ENCODE results near the gene CSNK1G2.

Gene CSNK1G2

DNA sequence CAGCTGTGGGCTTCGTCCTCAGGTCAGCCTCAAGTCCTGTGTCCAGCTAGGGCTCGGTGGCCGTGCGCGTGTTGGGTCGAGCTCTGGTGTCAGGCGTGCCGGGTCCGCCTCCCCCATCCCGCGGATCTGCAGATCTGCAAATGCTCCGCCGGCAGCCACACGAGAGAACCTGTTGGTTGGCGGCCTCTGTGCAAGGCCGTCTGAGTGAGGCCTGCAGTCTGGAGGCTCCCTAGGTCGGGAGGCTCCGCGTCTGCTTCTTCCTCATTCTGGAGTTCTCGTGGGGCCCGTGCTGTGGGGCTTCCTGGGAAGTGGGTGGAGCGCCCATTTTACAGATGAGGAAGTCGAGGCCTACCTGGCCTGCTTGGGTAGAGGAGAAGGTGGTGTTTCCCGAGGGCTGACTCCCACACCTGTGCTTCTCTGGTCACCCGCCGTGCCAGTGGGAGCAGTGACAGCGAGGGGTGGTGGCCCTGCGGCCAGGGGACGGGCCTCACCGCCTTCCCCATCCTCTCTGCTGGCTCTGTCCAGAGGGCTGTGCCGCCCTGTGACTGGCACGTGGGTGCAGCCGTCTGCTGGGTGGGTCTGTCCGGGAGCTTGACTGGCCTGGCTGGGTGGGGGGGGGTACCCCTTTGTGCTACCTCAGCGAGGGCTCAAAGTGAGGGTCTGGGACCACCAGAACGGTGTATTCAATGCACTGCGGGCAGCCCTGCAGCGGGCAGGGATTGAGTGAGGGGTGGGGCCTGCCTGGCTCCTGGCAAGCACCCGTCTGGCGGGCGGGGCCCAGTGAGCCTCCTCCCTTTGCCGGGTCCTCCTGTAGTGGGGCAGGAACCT, 3.3 kb downstream of the CSNK1G2 start:
- DNase-seq (ENCODE audit: low spot score): no peak

DNA sequence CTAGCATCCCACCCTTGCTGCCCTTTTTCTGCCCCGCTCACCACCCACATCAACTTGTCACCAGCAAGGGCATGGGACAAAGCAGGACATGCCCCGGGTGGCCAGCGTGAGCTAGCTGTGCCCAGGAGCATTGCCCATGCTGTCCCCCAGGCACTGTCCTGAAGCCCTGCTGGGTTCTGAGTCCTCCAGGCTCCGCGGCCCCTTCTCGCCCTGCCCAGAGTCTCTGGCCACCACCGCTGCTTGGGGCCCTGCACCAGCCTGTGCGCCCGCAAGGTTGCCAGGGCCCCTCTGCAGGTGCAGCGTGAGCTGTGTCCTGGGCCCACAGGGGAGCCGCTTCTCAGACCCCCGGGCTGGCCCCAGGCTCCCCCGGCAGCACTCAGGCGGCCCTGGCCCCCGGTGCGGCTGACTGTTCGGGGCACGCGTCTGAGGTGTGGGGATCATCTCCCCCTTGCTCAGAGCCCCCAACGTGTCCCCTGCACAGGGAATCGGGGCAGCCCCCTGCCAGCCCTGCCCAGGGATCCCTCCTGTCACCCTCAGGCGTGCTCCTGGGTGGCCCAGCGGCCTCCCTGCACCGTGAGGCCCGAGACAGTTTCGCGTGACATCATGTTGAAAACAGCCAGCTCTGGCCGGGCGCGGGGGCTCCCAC, 4.1 kb downstream of the CSNK1G2 start:
- DNase-seq (ENCODE audit: low spot score): no peak

DNA sequence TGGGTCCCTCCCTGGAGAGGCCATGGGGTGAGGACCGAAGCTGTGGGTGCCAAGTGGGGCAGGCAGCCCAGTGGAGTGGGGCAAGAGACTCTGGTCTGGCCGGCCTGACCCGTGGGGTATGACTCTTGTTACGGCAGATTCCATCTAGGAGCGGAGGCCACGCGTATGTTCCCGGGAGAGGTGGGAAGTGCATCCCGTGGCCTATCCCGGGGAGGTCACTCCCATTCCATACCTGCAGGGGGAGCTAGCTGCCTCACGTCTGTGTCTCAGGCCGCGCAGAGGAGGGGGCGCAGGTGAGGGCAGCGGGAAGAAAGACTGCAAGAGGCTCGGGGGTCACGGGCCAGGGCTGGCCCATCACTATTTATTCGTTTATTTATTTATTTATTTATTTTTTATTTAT, 4.9 kb downstream of the CSNK1G2 start:
- DNase-seq (ENCODE audit: low spot score): peak; percentile 48

- DNase-seq (ENCODE audit: low spot score): no peak
Observed at GRCh38 chr19:1947651-1948209, 6.8 kb downstream of the CSNK1G2 start.

DNA sequence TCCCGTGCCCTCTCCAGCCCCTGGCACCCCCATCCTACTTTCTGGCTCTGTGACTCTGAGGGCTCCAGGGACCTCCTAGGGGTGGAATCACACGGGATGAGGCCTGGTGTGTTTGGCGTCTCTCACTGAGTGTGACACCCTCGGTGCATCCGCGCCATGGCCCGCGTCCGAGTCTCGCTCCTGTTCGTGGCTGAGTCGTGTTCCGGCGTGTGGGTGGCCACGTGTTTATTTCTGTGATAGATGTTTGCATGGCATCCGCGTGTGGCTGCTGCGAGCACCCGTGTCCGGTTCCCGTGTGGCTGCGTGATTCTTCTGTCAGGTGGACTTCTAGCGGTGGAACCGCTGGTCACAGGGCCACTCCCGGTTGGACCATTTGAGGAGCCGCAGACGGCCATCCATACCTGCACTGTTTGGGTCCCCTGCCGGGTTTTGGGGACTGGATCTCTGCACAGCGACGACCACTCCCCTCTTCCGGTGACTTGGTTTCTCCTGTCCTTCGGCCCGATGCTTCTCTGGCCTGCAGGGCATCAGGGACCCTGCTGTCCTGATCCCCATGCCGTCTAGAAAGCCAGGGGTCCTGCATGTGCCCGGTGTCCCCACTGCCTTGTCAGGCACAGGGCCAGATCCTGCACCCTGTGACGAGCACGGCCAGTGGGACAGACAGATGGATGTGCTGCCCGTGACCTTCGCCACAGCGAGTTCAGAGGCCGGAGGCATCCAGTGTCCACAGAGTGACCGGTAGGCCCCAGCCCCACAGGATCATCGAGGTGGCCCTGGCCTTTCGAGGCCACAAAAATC, 8.5 kb downstream of the CSNK1G2 start:
- DNase-seq (ENCODE audit: low spot score): no peak

DNA sequence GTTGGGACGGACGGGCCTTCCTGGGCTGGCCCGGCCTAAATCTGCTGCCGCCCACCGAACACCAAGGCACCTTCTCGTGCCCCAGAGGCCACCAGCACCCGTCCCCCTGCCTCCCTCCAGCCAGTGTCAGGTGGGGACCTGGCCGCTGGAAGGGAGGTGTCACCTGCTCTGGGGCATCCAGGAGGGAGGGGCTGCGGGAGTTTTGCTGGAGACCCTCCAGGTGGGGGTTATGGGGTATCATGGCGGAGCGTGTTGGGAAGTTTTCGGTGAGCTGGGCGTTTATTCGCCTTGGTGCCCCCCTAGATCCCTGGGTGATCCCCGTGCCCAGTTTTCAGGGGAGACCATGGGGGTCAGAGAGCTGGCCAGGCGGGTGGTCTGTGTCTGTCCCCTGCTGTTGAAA, 9.7 kb downstream of the CSNK1G2 start:
- DNase-seq (ENCODE audit: low spot score): no peak

DNA sequence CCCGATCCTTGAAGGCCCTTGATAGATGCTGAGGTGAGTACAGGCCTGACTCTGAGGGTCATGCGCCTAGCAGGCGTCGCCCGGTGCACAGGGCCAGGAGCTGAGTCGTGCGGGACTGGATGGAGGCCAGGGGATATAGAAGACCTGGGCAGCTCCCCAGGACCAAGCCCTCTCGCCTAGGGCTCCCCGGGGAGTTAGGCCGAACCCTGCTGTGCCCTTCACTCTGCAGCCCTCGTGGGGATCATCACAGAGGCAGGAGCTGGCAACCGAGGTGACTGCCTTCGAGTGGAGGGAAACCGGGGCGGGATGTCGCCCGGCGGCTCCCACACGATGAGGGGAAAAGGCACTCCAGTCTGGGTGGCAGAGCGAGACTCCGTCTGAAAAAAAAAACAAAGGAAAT, 11.7 kb downstream of the CSNK1G2 start:
- no peak for DNase-seq (ENCODE audit: low spot score)

DNA sequence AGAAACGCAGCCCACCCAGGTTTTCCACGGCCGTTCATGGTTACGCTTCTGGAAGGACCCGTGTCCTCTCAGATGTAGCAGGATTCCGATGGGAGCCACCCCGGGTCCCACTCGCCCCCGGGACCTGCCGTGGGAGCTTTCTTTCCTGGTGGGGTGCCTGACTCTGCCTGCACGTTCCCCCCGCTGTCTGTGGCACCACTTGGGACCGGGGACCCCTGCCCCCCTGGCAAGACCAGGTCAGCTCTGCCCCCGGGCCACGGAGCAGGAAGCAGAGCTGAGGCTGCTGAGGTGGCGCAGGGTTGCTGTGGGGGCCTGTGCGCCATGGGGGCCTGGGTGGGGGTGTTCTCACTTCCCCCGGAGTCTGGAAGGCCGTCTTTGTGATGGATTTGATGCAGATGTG, 12.1 kb downstream of the CSNK1G2 start:
- DNase-seq (ENCODE audit: low spot score): no peak

GRCh38 chr19:1953441-1954094, 12.6 kb downstream of the CSNK1G2 start:
- no peak for DNase-seq (ENCODE audit: low spot score)

DNA sequence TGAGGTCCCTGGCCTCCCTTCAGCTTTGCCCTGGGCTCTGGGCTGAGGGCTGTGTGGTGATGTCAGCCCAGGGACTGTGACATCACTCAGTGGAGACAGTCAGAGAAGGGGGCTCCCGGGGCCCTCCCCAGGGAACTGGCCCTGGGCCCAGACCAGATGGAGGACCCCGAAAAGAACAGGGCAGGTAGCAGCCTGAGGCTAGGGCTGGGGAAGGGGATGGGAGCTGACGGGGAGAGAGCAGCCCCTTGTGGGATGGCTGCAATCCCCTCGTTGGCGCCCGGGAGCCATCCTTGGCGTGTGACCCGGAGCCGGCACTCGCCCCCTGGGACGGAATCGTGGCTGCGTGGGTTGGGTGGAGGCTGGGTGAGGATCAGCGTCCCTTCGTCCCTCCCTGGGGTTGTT, 13.6 kb downstream of the CSNK1G2 start:
- DNase-seq (ENCODE audit: low spot score): no peak

- DNase-seq (ENCODE audit: low spot score): no peak
Observed at GRCh38 chr19:1955171-1956121, 14.5 kb downstream of the CSNK1G2 start.

DNA sequence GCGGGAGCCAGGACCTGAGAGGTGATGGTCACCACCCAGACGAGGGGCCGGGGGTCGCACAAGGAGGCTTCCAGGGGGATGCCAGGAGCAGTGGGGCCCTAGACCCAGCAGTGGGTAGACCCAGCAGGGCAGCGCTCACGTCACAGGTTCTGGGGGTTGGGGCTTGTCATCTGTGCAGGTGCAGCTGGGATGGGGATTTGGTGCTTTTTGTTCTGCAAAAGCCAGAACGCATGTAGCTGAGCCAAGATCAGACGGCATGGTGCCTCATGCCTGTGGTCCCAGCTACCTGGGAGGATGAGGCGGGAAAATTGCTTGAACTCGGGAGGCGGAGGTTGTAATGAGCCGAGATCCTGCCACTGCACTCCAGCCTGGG, 15.1 kb downstream of the CSNK1G2 start:
- DNase-seq (ENCODE audit: low spot score): no peak

- DNase-seq (ENCODE audit: low spot score): no peak
Observed at GRCh38 chr19:1956868-1957492, 16.0 kb downstream of the CSNK1G2 start.

- no peak for DNase-seq (ENCODE audit: low spot score)
Observed at GRCh38 chr19:1957562-1958248, 16.7 kb downstream of the CSNK1G2 start.

- DNase-seq (ENCODE audit: low spot score): no peak
Observed at GRCh38 chr19:1959928-1960589, 19.1 kb downstream of the CSNK1G2 start.

DNA sequence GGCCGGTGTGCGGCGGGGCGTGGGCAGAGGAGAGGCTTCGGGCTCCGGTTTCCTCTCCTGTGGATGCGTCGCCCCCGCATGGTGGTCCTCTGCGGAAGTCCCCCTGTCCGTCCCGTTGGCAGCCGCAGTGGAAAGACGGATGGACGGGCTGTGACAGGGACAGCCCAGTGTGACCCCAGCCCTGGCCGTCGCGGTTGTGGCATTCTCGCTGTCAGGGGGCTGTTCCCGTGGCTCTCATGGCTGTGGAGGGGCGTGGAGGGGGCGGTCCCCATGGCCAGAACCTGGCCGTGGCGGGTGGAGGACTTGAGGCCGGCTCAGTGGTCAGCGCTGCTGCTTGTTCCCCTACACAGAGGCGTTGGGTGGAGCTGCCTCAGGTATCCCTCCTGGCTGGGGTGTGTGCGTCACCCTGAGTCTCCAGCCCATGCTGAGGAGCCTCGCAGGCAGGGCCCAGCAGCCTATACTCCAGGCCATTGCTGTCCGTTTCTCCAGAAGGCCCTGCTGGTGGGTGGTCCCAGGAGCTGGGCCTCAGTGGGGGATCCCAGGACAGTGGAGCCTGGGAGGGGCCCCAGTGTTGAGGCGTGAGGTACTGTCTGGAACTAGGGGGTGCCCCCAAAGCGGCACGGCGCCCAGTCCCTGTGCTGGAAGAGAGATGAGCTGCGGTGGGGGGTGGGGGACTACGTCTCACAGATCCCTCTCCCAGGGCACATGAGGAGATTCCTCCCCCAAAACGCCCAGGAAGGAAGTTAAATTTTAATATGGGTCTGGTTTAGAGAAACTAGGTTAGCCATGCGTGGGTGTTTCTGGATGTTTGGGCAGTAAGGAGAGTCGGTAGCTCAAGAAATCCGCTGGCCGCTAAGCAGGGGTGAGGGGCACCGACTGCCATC, 20.3 kb downstream of the CSNK1G2 start:
- DNase-seq (ENCODE audit: low spot score): no peak

- DNase-seq (ENCODE audit: low spot score): no peak
Observed at GRCh38 chr19:1962674-1963073, 21.7 kb downstream of the CSNK1G2 start.

DNA sequence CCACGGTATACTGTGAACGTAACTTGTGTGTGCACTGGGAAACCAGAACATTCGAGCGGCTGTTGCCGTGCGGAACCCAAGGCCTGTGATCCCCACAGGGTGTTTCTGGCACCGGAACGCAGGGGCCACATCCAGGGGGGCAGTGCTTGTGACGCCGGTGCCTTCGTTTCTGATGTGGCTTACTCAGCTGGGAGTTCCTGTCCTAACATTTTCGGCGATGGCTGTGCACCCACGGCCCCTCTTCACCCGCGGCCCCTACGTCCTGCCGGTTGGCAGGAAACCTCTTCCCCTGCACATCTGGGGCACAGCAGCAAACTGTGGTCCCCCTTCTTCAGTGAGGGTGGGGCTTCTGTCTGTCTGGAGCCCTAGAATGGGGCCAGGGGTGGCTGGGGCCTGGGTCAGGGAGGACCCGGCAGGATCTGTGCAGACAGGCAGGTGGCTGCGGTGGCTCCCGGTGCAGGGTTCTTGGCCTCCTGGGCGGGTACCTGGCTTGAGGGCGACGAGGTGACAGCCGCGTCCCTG, 26.2 kb downstream of the CSNK1G2 start:
- no peak for DNase-seq (ENCODE audit: low spot score)
